IMR-90 (cell line): ENCODE measurements around the gene SPATA32. TPM values are rescaled to one million over a fixed set of nuclear protein-coding genes. Genes with fewer than 3 reads are reported as not detected.

Source experiments
- ATAC-seq: fragments of 200-7000 bp; cut with Tn5 transposase; 2 replicates; pipeline ENCODE4 v1.9.1; 2020; ENCODE audit warnings: low read depth, mild to moderate bottlenecking, moderate library complexity
- BruUV-seq: library from RNA; stranded (reverse); fragments of 400-500 nt; replicated peaks from 2 replicates; lab custom pipeline; 2021; lab: Mats Ljungman, UMichigan
- CTCF ChIA-PET: fragments of 300-600 bp; formaldehyde crosslinking; extraction: SDS; loops from one replicate; lab custom pipeline; 2021; ENCODE audit warnings: antibody characterized with exemption; lab: Yijun Ruan, JAX
- POLR2A ChIA-PET: fragments of 300-600 bp; sonication (Branson Sonifier 250); formaldehyde crosslinking; loops from one replicate; lab custom pipeline; 2022; ENCODE audit warnings: antibody characterized with exemption; ENCODE audit not compliant: unreplicated experiment; lab: Charles Lee
- DNase-seq: peaks from one replicate; pipeline ENCODE4 v3.0.0; 2013
- H2AFZ ChIP-seq: replicated peaks from 2 replicates; pipeline ENCODE3; 2013; ENCODE audit warnings: low read length, mild to moderate bottlenecking; ENCODE audit not compliant: poor library complexity
- H2AK5ac ChIP-seq: 2 replicates; pipeline ENCODE4 v1.6.1; 2013; ENCODE audit warnings: low read depth, low read length, inconsistent platforms
- H2AK9ac ChIP-seq: replicated peaks from 2 replicates; pipeline ENCODE3; 2013; ENCODE audit warnings: mild to moderate bottlenecking, low read depth, low read length, moderate library complexity; ENCODE audit not compliant: poor library complexity
- H2BK120ac ChIP-seq: 2 replicates; pipeline ENCODE4 v1.6.1; 2013; ENCODE audit warnings: low read depth, low read length, inconsistent platforms
- H2BK15ac ChIP-seq: 3 replicates; pipeline ENCODE4 v1.6.1; 2013; ENCODE audit warnings: low read depth, low read length, inconsistent platforms
- H2BK20ac ChIP-seq: 2 replicates; pipeline ENCODE4 v1.6.1; 2013; ENCODE audit warnings: low read depth, mild to moderate bottlenecking, inconsistent platforms, low read length, moderate library complexity
- H2BK5ac ChIP-seq: 2 replicates; pipeline ENCODE4 v1.6.1; 2013; ENCODE audit warnings: mild to moderate bottlenecking, low read depth, low read length, inconsistent platforms; ENCODE audit not compliant: poor library complexity, severe bottlenecking
- H3K14ac ChIP-seq: replicated peaks from 2 replicates; pipeline ENCODE4 v1.6.1; 2013; ENCODE audit warnings: low read depth, low read length, inconsistent platforms
- H3K18ac ChIP-seq: 2 replicates; pipeline ENCODE4 v1.6.1; 2013; ENCODE audit warnings: low read depth, low read length, control low read depth
- H3K23ac ChIP-seq: 2 replicates; pipeline ENCODE4 v1.6.1; 2013; ENCODE audit warnings: low read depth, low read length, inconsistent platforms
- H3K27ac ChIP-seq: 2 replicates; pipeline ENCODE4 v1.5.1; 2013; ENCODE audit warnings: mild to moderate bottlenecking, control low read depth, low read length; ENCODE audit not compliant: insufficient read depth
- H3K27me3 ChIP-seq: 2 replicates; pipeline ENCODE4 v1.6.1; 2013; ENCODE audit warnings: low read length; ENCODE audit not compliant: control insufficient read depth, insufficient read depth
- H3K36me3 ChIP-seq: 2 replicates; pipeline ENCODE4 v1.6.1; 2013; ENCODE audit warnings: low read length, mixed read lengths; ENCODE audit not compliant: control insufficient read depth, insufficient read depth
- H3K4ac ChIP-seq: 2 replicates; pipeline ENCODE4 v1.6.1; 2013; ENCODE audit warnings: low read depth, low read length, inconsistent platforms
- H3K4me1 ChIP-seq: 2 replicates; pipeline ENCODE4 v1.6.1; 2013; ENCODE audit warnings: low read length, mixed read lengths; ENCODE audit not compliant: control insufficient read depth, insufficient read depth
- H3K4me2 ChIP-seq: 2 replicates; pipeline ENCODE4 v1.6.1; 2013; ENCODE audit warnings: low read depth, mild to moderate bottlenecking, control low read depth, low read length, moderate library complexity
- H3K4me3 ChIP-seq: 2 replicates; pipeline ENCODE4 v1.5.1; 2013; ENCODE audit warnings: low read depth, mild to moderate bottlenecking, control low read depth, low read length, moderate library complexity; ENCODE audit not compliant: insufficient read depth
- H3K56ac ChIP-seq: 2 replicates; pipeline ENCODE4 v1.6.1; 2013; ENCODE audit warnings: low read length, inconsistent platforms; ENCODE audit not compliant: insufficient read depth; ENCODE audit errors: extremely low read depth
- H3K79me1 ChIP-seq, 2 experiments: 2 replicates each; pipeline ENCODE4 v1.6.1; 2013; ENCODE audit warnings: low read length in 2 of 2, inconsistent platforms in 1 of 2, low read depth in 1 of 2
- H3K9ac ChIP-seq: 2 replicates; pipeline ENCODE4 v1.6.1; 2013; ENCODE audit warnings: low read depth, low read length, control low read depth
- H3K9me1 ChIP-seq: 2 replicates; pipeline ENCODE4 v1.6.1; 2013; ENCODE audit warnings: low read length, inconsistent platforms; ENCODE audit not compliant: insufficient read depth
- H3K9me3 ChIP-seq: 2 replicates; pipeline ENCODE4 v1.6.1; 2013; ENCODE audit warnings: low read length; ENCODE audit not compliant: control insufficient read depth, insufficient read depth
- H4K20me1 ChIP-seq: 2 replicates; pipeline ENCODE4 v1.6.1; 2013; ENCODE audit warnings: low read length, inconsistent platforms; ENCODE audit not compliant: insufficient read depth
- H4K5ac ChIP-seq: 2 replicates; pipeline ENCODE4 v1.6.1; 2013; ENCODE audit warnings: mild to moderate bottlenecking, low read depth, low read length, control low read depth
- H4K8ac ChIP-seq, 2 experiments: 2 replicates each; pipeline ENCODE4 v1.6.1; 2013; ENCODE audit warnings: low read depth in 2 of 2, low read length in 2 of 2, control low read depth in 1 of 2, inconsistent platforms in 1 of 2
- H4K91ac ChIP-seq: 2 replicates; pipeline ENCODE4 v1.6.1; 2013; ENCODE audit warnings: low read depth, low read length, inconsistent platforms; ENCODE audit not compliant: insufficient read depth
- BHLHE40 ChIP-seq: fragments of 150-350 bp; IDR thresholded peaks from 2 replicates; pipeline ENCODE4 v1.6.1; 2016; ENCODE audit warnings: mild to moderate bottlenecking, low read depth, low read length
- CEBPB ChIP-seq: IDR thresholded peaks from 2 replicates; pipeline ENCODE4 v1.6.1; 2012; ENCODE audit warnings: low read depth, low read length, improper control_type of control experiment
- FOS ChIP-seq: fragments of 150-350 bp; IDR thresholded peaks from 2 replicates; pipeline ENCODE4 v1.6.1; 2016; ENCODE audit warnings: low read depth, low read length
- MAFK ChIP-seq: IDR thresholded peaks from 2 replicates; pipeline ENCODE4 v1.6.1; 2012; ENCODE audit warnings: low read depth, low read length, improper control_type of control experiment
- MAZ ChIP-seq: IDR thresholded peaks from 2 replicates; pipeline ENCODE4 v1.6.1; 2012; ENCODE audit warnings: low read depth, mild to moderate bottlenecking, low read length, improper control_type of control experiment, moderate library complexity, borderline replicate concordance
- NFE2L2 ChIP-seq: fragments of 150-350 bp; IDR thresholded peaks from 2 replicates; pipeline ENCODE4 v1.6.1; 2016; ENCODE audit warnings: low read depth, mild to moderate bottlenecking, low read length
- POLR2A ChIP-seq: IDR thresholded peaks from 2 replicates; pipeline ENCODE4 v1.6.1; 2012; ENCODE audit warnings: mild to moderate bottlenecking, low read depth, low read length
- RAD21 ChIP-seq: IDR thresholded peaks from 2 replicates; pipeline ENCODE4 v1.6.1; 2012; ENCODE audit warnings: low read length, improper control_type of control experiment
- RCOR1 ChIP-seq: IDR thresholded peaks from 2 replicates; pipeline ENCODE4 v1.6.1; 2012; ENCODE audit warnings: mild to moderate bottlenecking, low read length, improper control_type of control experiment; ENCODE audit not compliant: insufficient replicate concordance
- RFX5 ChIP-seq: IDR thresholded peaks from 2 replicates; pipeline ENCODE4 v1.8.0; 2012; ENCODE audit warnings: low read depth, mild to moderate bottlenecking, low read length, moderate library complexity
- SMC3 ChIP-seq: fragments of 150-350 bp; IDR thresholded peaks from 2 replicates; pipeline ENCODE4 v1.6.1; 2016; ENCODE audit warnings: low read depth, mild to moderate bottlenecking, antibody characterized with exemption, low read length, moderate library complexity
- WGBS, 2 experiments: methylation state at CpG; one replicate each; pipeline versions ENCODE4 v1.1.5 to v1.1.7; 2013; ENCODE audit warnings: missing lambda C conversion rate in 2 of 2; ENCODE audit not compliant: insufficient read length in 1 of 2; ENCODE audit errors: extremely low coverage in 2 of 2; 5-methylcytosine and 5-hydroxymethylcytosine counted together
- dilution Hi-C: fragments of 300-500 bp; cut with HindIII; formaldehyde crosslinking; loops from one replicate; pipeline ENCODE4 v1.14.3; 2018; ENCODE audit warnings: low sequenced_read_pairs; ENCODE audit not compliant: unreplicated experiment
- in situ Hi-C: fragments of 300-500 bp; cut with MboI; formaldehyde crosslinking; loops from 3 replicates; pipeline ENCODE4 v1.14.3; 2019; ENCODE audit warnings: low sequenced_read_pairs, inconsistent platforms, mixed read lengths
- intact Hi-C: fragments of 100-400 bp; cut with micrococcal nuclease; formaldehyde crosslinking; loops from 2 replicates; pipeline ENCODE4 v1.10.0; 2022
- polyA plus RNA-seq, 3 experiments: library from polyadenylated mRNA; depleted of rRNA; stranded (reverse); fragments of >200 nt; gene quantifications; 2 replicates each; pipeline ENCODE4 v1.2.3, GENCODE V29; 2012; ENCODE audit warnings: low replicate concordance in 1 of 3
- total RNA-seq: library from RNA; depleted of rRNA; stranded (reverse); fragments of >200 nt; gene quantifications from 2 replicates; pipeline ENCODE4 v1.2.3, GENCODE V29; 2012
- TF ChIP-seq, protein P1 (sequence below): fragments of 150-350 bp; IDR thresholded peaks from 2 replicates; pipeline ENCODE4 v1.6.1; 2017; ENCODE audit warnings: mild to moderate bottlenecking, antibody characterized with exemption, low read length, low read depth
- TF ChIP-seq, protein P2 (sequence below): fragments of 150-350 bp; IDR thresholded peaks from 2 replicates; pipeline ENCODE4 v1.6.1; 2016; ENCODE audit warnings: low read depth, mild to moderate bottlenecking, low read length, moderate library complexity, borderline replicate concordance
- TF ChIP-seq, protein P3 (sequence below): conservative IDR thresholded peaks from 2 replicates; pipeline ENCODE4 v1.5.1; 2012; ENCODE audit warnings: mild to moderate bottlenecking, low read depth, low read length, improper control_type of control experiment

SPATA32 gene
- total and polyA plus RNA-seq, 2 of the 4 experiments (the other 2 are of a cell fraction) = 0.18 TPM; not detected in 1

DNA sequence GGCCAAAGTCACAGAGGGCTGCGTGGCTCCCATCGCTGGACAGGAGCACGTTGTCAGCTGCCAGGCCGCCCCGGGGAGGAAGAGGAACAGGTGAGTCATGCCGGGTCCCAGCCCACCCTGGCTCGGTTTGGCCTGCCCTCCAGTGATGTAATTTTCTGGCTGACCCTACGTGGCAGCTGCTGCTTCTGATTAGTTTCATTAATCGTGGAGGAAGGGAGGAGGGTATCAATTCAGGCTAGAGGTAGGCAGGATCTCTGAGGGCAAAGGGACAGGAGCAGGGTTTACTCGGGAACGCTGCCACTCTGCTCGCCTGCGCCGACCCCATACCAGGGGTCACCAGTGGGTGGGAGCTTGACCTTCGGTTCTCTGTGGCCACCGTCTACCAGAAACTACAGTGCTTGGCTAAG, 11.7 kb upstream of the SPATA32 start:
- Histone ChIP-seq H4K20me1 (peaks cover 5% of the 10 kb centered on the region; the same call in 1 of the 2 replicates), H2BK5ac (no peak overlapping the region), H3K4me2 (no peak overlapping the region), H4K8ac (no peak overlapping the region), H3K9me1 (0 out of 2 replicates have a peak, but pooled peaks cover 3% of the 10 kb centered on the region), H4K91ac (no peak overlapping the region), H3K36me3 (peaks cover 39% of the 10 kb centered on the region), H3K23ac (no peak overlapping the region), H2AK5ac (no peak overlapping the region), H2BK15ac (no peak overlapping the region), H2BK120ac (no peak overlapping the region), H4K5ac (no peak overlapping the region), H3K4ac (no peak overlapping the region), H3K79me1 (peaks cover 3 to 12% of the 10 kb centered on the region in 2 experiments; a peak in 1 of 4 replicates), H2AK9ac (peak overlapping the region; percentile 34), H3K18ac (no peak overlapping the region), H3K4me3 (no peak overlapping the region), H2BK20ac (no peak overlapping the region), H3K27ac (no peak overlapping the region), H2AFZ (no peak overlapping the region), H3K56ac (no peak overlapping the region), H3K27me3 (no peaks in the 10 kb centered on the region), H3K4me1 (peaks cover 3% of the 10 kb centered on the region; the same call in 1 of the 2 replicates), H3K9me3 (no peaks in the 10 kb centered on the region), H3K9ac (no peak overlapping the region), H3K14ac (no peak overlapping the region)
- intact Hi-C loops = no loop called here
- no peak for ATAC-seq
- ChIA-PET POLR2A (no interaction called here), CTCF (no interaction called here)
- BruUV-seq = no TSS peak
- DNase-seq = no peak
- 79% methylated on average over 7 of the region's 16 CpGs; no CpG with 5 or more reads in 1 of the 2 experiments for WGBS, 2 experiments
- dilution Hi-C loops = no loop called here
- in situ Hi-C loops = no loop called here
- no peak for TF ChIP-seq MAFK
- no peak for TF ChIP-seq SMC3
- TF ChIP-seq RCOR1 = no peak
- TF ChIP-seq, protein P1, sequence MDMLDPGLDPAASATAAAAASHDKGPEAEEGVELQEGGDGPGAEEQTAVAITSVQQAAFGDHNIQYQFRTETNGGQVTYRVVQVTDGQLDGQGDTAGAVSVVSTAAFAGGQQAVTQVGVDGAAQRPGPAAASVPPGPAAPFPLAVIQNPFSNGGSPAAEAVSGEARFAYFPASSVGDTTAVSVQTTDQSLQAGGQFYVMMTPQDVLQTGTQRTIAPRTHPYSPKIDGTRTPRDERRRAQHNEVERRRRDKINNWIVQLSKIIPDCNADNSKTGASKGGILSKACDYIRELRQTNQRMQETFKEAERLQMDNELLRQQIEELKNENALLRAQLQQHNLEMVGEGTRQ = no peak
- TF ChIP-seq RAD21 = no peak
- TF ChIP-seq MAZ = no peak
- TF ChIP-seq BHLHE40 = no peak
- TF ChIP-seq NFE2L2 = no peak
- no peak for TF ChIP-seq POLR2A
- no peak for TF ChIP-seq CEBPB
- TF ChIP-seq, protein P2, sequence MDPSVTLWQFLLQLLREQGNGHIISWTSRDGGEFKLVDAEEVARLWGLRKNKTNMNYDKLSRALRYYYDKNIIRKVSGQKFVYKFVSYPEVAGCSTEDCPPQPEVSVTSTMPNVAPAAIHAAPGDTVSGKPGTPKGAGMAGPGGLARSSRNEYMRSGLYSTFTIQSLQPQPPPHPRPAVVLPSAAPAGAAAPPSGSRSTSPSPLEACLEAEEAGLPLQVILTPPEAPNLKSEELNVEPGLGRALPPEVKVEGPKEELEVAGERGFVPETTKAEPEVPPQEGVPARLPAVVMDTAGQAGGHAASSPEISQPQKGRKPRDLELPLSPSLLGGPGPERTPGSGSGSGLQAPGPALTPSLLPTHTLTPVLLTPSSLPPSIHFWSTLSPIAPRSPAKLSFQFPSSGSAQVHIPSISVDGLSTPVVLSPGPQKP = no peak
- TF ChIP-seq FOS = no peak
- TF ChIP-seq, protein P3, sequence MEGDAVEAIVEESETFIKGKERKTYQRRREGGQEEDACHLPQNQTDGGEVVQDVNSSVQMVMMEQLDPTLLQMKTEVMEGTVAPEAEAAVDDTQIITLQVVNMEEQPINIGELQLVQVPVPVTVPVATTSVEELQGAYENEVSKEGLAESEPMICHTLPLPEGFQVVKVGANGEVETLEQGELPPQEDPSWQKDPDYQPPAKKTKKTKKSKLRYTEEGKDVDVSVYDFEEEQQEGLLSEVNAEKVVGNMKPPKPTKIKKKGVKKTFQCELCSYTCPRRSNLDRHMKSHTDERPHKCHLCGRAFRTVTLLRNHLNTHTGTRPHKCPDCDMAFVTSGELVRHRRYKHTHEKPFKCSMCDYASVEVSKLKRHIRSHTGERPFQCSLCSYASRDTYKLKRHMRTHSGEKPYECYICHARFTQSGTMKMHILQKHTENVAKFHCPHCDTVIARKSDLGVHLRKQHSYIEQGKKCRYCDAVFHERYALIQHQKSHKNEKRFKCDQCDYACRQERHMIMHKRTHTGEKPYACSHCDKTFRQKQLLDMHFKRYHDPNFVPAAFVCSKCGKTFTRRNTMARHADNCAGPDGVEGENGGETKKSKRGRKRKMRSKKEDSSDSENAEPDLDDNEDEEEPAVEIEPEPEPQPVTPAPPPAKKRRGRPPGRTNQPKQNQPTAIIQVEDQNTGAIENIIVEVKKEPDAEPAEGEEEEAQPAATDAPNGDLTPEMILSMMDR = no peak
- TF ChIP-seq RFX5 = no peak
